ENCODE results near the gene ITIH4. TPM values are rescaled to one million over a fixed set of nuclear protein-coding genes. Genes with fewer than 3 reads are reported as not detected.

The ITIH4 gene
- total RNA-seq, 1 experiment from 2014 or later = 0.02 TPM

DNA sequence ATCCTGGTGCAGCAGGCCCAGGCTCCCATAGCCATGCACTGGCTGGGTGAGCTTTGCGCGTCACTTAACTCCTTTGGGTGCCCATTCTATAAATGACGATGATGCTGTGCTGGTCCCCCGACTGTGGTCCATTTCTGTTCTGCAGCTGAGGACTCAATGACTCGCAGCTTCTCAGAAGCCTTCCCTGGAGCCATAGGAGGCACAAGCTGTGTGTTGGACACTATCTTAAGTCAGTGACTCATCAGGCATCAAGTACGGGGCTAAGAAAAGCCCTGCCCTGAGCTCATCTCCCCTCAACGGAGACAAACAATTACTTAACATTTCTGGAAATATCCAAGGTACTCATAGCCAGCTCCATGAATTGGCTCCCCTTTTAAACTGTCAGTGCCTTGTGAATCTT is 18.1 kb upstream of the ITIH4 start:
- DNase-seq (ENCODE audit: low read depth) = peak; percentile 65

DNA sequence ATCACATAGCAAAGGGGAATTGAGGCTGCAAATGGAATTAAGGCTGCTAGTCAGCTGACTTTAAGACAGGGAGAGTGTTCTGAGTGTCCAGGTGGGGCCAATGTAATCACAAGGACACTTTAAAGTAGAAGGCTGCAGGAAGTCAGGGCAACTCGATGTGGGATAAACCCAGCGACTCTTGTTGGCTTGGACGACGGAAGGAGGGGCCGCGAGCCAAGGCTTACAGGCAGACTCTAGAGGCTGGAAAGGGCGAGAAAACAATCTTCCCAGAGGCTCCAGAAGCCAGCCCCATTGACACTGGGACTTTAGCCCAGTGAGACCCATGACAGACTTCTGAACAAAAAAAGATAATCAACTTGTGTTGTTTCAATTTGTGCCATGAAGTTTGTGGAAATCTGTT is 17.3 kb upstream of the ITIH4 start:
- no peak for DNase-seq (ENCODE audit: low read depth)

DNA sequence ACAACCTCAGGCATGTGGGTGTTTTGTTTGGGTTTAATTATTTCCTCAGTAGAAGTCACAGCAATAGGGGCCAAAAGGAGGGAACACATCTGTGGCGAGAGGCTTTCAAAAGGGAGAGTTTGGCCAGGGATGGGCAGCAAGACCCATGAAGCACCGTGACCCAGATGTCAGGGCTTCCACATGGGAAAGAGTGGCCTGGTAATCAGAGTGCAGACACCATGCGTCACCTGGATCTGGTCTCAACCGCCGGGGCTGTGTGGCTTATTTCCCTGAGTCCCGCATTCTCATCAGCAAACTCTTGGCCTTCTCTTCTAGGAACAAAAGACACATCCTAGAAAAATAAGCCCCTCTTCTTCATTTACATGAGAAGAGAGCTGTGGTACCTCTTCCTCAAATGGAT is 16.8 kb upstream of the ITIH4 start:
- DNase-seq (ENCODE audit: low read depth) = no peak

DNA sequence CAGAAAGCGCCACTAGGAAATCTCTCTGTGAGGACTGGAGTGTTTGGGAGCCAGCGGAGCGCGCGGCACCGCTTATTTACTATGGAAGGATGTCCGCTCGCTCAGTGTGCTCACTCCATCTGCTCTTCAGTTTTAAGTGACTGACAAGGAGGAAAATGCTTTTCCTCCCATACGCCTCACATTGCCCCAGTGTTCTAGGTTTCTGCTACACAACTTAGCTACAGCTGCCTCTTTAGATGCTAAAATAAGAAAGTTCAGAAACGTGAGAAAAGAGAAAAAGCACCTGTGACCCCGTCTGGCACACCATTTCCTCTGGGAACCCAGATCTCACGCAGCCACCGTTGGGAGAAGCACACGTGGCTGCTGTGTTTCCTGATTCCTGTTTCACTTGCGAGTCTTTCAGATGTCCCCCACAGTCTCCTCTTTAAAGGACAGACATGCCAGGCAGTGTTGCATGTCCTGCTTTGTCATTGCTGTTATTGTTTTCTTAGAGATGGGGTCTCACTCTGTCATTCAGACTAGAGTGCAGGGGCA is 16.0 kb upstream of the ITIH4 start:
- DNase-seq (ENCODE audit: low read depth) = no peak

DNA sequence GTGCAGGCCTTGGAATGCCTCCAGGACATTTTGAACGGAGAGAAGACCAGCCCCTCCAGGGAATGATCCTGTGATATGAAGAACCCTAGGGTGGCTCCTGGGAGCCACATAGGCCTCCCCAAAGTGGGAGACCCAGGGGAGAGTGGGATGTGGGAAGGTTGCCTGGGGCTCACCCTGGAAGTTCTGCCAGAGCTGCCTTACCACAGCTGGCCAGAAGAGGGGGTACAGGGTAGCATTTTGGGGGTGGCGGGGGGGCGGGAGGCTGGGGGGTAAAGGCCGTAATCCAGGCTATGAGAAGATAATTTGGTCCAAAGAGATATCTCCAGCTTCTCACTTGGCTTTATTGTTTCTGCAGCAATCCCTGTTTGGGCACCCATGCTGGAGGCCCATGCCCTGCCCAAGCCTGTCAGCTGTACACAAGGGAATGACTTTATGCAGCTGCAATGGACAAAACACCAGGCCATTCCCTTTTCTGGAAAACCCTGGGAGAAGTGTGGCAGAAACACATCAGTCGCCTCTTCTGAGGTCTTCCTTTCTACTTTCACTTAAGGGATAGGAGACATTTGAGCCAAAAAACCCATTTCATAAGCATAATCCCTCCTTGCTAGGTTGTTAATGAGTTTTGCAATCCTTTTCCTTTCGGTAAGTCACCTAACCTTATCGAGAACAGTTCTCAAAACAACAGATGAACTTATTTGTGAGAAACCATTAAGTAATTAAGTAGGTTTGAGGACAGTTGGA is 15.4 kb upstream of the ITIH4 start:
- no peak for DNase-seq (ENCODE audit: low read depth)

DNA sequence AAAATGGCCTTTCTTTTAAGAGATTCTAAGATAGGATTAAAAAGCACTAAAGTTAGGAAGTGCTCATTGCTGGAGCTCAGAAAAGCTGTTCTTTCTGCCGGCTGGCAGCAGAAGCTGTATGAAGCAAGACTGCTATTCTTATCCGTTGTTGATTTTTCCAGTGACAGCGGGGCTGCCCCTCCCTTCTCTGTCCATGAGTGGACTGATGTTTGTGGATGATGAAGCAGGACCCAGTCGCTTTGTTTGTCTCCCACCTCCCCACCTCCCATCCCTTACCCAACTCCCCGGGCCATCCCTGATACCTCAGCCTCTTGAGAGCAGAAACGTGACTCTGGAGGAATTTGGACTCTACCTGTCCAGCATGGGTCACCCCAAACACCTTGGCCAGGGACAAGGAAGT is 14.7 kb upstream of the ITIH4 start:
- no peak for DNase-seq (ENCODE audit: low read depth)

DNA sequence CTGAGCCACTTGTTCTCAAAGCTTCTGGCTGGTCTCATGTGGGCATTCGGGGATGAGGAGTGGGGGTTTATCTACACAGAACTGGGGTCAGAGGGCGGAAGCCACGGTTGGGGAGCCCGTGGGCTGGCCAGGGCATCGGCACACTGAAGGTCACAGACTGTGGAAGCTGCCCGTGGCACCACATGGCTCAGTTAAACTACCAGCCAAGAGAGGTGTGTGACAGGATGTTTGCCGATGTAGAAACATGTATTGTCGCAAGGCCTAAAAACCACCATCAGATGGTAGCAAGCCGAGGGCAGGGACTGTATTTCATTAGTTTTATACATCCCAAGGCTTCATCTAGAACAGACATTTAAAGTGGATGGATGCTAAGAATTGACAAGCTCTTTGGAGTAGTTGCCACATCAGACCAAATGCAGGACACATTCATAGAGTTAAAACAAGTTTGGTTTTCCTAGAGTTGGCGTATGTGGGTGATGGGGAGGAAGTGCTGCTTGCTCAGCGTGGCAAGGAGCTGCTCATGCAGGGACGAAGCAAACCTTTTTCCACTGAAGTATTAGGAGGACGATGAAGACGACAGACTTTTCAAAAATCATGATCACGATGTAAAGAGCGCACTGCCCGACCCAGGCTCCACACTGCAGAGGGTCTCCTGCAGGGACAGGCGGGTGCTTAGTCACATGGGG is 14.0 kb upstream of the ITIH4 start:
- no peak for DNase-seq (ENCODE audit: low read depth)

DNA sequence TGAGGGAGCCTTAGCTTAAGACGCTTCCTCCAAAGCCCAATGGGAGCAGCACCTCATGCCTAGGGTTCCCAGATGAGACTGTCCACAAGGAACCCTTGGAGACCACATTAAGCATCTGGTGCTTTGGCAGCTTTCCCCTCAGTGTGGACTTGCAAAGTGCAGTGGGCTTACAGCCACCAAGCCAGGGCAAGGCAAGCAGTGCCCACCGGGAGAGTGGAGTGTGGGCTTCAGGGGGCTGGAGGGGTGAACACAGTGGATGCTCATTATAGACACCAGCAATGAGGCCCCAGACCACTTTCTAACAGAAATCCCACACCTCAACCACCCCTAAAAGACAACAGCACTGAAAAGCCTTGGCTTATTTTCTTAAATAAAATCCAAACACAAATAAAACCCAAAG is 13.4 kb upstream of the ITIH4 start:
- DNase-seq (ENCODE audit: low read depth) = no peak

DNA sequence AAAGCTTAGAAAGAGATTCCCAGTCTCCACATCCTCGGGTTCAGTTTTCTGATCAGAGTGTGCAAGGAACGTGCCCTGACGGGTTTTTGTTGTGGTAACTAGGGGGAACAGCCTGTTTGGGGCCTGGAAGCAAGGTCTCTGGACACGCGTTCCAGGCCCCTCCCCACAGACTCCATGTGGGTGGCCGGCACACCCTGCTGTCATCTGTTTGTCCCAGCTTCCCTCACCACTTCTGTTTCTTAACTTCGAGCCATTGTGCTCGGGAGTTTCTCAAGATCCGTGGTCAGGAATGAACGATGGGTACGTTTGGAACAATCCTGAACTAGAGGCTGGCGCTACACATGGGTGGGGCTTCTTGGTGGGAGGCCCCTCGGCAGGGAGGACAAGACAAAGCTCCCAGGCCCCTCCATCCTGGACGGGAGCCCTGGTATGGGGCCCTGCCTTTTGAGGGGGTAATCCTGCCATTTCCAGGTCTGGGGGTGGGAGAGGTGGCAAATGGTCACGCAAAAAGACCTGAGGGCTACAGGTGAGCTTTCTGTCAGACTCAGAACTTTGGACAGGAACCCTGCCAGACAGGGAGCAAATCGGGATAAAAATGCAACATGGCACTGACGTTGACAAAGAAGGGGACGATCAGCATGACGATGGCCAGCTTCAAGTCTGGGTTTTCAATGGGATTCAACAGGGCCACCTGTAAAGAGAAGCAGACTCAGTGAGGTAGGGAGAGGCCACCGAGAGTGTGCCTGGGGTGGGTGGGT is 12.8 kb upstream of the ITIH4 start:
- no peak for DNase-seq (ENCODE audit: low read depth)

DNA sequence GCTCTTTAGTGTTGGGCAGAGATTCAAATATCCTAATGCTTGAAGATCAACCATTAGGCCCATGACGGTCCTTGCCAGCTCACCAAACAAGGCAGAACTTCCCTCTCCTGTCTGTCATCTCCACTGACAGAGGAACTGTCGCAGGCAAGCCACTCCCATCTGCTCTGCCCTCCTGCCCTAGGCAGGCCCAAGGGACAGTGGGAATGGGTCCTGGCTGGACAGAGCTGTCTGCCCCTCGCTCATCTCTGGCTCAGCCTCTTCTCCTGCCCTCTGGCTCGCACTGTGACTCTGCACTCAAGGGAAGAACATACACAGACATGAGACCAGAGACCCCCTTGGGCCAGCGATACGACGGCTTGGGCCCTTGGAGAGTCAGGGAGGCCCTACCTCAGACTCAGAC is 12.0 kb upstream of the ITIH4 start:
- no peak for DNase-seq (ENCODE audit: low read depth)

DNA sequence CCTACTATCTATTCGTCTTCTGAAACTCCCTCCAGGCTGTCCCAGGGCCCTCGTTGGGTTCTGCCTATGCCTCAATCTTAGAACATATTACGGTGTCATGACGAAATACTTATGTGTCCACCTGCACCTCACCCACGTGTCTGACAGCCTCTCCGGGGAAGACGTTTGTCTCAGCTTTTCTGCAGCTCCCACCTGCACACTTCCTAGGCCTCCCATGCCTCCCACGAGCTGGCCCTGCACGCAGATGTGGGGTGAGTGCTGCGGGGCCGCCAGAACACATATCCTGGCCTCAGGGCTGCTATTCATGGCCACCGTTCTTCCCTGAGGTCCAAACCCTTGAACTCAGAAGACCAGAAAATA is 11.5 kb upstream of the ITIH4 start:
- DNase-seq (ENCODE audit: low read depth) = no peak

DNA sequence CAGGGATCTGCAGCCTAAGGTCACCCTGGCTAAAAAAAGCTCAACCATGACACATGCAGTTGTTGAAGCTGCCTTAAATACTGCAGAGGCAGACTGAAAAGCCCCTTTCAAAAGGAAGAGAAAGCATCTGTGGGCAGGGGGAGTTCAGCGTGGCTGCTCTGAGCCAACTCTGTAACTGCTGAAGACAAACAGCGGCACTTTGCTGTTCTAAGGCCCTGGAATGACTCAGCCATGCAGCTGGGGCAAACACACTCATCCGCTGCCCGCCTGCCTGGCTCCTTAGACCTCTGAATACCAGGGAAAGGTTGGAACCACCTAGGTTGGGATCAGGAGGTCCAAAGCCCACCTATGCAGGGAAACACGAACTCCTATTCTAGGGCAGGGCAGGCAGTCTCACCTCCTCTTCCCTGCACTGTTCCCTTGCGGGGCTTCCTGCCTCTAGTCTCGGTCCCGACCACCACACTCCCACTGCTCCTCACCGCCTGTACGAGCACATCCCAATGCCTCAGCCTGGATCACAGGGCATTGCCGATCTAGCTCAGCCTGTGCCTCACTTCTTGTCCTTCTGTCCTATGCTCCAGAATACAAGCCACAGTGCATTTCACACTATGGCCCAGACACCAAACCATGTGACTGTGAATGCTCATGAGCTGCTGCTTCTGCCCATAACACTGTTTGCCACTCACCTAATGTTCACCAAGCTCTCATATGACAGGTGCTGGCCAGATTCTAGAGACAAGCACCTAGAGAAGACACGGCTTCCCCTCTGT is 10.9 kb upstream of the ITIH4 start:
- no peak for DNase-seq (ENCODE audit: low read depth)

DNA sequence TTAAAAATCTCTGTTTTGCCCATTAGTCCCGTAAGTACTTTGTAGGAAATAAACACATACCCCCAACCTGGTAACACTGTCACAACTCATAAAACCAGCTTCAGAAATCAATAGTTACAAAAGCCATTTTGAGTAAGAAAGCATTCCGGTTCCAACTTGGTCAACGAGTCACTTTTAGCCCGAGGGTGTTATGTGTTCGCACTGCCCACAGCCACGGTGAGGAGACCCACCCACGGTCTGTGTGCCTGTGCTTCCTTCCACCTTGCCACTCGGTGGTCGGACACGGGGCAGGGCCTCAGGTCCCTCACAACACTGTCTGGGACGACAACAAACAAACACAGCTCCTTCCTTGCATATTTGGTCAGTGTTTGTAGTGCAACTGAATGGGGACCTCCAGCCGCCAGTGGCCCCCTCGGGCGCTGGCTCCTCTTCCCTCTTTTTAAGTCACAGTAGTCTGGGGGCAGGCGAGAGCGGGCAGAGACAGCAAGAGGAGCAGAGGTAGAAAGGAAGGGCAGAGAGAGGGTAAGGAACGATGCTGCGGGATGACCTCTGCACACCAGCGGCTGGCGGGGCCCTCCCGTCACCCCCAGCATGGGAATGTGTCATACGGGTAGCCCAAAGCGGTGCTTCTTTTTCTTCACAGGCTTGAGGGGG is 9.5 kb upstream of the ITIH4 start:
- peak; percentile 18 for DNase-seq (ENCODE audit: low read depth)

DNA sequence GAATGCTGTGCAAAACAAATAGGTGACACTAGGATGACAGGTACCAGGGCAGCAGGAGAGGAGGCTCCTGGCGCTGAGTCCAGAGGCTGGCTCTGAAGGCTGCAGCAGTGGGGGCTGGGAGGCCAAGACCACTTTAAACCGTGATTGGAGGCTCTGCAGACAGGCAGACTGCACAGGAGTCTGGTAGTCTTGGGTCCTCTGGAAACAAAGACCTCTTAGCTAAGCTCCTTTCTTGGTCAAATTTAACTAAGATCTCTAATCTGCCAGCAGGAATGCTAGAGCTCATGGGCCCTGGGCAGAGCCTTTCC is 8.8 kb upstream of the ITIH4 start:
- no peak for DNase-seq (ENCODE audit: low read depth)

DNA sequence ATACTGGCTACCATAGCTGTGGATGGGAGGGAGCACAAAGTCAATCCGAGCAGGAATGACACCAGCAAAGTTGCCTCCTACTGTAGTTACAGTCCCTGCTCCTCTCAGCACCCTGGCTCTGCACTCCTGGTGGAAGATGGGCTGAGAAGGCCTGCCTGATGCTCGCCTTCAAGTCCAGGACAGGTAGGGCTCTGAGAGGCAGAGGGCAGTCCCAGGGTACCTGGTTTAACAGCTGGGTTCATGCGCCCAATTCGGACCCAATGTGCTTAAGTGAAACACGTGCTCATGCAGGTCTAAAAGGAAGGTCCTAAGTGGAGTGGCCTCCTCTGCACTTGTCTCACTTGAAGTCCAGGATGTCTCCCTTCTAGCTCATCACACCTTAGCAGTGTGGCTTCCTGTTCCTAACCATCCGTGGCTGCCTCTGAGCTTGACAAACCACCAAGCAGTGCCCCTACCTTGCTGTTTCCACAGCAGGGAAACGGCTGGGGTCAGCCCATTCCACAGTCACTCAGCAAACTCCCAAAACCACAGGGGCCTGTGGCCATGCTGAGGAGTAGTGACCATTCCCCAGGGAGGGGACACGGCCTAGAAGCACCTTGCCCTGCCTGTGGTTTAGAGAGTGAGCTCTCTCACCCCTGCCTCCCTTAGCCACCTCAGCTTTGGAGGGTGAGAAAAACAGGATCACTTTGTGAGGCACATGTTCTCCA is 8.2 kb upstream of the ITIH4 start:
- DNase-seq (ENCODE audit: low read depth) = no peak

DNA sequence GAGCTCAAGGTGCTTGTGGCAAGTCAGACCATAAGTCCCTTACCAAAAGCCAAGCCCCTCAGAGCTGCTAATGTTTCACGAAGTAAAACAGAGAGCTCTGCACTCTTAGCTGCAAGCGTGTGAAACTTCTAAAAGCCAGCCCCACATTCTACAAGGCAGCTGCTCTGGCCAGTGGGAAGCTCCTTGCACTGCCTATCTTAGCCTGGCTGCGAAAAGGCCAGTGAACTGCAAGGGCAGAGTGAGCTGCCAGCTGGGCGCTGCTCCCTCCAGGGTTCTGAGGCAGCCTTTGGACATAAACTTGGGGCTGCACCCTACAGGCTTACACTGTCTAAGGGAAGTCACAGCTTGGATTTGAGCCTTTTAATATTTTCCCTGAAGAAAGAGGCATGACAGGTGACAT is 6.5 kb upstream of the ITIH4 start:
- no peak for DNase-seq (ENCODE audit: low read depth)

DNA sequence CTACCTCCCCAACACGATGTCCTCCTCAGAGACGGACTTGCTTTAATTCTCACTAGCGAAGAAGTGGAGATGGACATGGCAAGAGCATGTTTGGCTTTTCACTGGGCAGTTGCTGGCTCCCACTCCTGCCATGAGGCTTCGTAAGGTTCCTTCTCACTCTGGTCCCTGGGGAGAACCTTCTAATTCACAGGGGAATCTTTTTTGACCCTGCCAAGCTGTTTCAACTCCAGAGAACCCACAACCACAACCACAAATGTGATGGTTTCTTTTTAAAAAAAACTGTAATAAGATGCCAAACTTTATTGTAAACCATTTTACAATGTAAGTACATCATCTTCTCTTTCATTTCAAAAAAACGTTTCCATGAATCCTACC is 6.0 kb upstream of the ITIH4 start:
- DNase-seq (ENCODE audit: low read depth) = no peak

DNA sequence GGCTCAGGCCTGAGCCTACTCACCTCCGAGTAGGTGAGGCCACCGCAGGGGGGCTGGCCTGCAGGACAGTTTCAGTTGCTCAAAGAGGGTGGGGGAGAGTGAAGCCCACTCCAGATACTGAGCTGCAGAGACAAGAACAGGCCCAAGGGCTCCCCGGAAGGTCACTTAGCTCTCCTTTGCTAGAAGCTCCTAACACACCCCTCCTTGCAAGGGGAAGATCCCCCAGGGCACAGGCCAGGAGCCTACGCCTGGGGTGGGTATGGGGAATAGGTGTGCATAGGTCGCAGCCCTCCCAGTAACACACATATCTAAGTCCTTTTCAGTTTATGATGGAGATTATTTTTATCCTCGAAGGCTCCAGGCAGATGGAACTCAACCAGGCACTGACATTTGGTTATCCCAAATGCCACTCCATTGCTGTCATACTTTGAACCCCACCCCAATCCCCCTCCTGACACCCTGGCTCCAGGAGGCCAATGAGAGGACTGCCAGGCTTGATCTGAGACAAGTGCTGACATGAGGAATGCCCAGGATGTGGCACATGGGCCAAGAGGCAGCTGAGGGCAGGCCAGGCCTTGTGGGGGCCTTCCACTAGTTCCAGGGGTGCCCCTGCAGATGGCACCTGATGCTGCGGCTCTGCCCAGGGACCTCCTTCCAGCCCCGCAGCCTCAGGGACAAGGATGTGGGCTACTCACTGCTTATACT is 5.4 kb upstream of the ITIH4 start:
- DNase-seq (ENCODE audit: low read depth) = no peak

DNA sequence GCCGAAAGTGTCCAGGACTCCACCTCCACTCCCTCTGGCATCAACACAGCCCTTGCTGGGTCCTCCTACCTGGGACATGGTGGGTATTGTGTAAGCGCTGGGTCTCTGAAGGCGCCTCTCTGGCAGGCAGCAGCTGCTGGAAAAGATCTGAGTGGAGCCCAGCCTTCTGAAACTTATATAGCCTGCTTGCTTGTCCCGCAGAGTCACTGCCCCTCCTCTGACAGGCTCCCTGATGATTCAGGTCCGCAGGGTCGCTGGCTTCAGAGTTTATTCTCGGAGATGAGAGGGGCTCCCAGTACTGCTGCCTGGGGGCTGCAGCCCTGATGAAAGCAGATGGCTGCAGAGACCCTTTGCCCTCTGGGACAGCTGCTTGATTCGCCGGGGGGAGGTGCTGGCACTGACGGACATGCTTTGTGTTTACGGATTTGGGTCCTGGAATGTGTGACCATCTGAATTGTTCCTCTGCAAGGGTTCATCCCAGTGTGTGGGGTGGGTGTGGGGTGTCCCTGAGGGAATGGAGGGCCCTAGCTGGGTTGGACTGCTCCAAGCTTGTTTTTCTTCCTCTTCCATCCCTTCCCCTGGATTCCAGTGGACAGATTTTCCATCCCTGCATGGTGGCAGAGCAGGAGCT is 4.5 kb upstream of the ITIH4 start, which contains the start of gene MUSTN1:
Gene MUSTN1, minus strand, starts transcription at position 149 of the 631 bp plus-strand sequence. Its CDS starts 71 bp downstream, at position 78.
- no peak for DNase-seq (ENCODE audit: low read depth)

DNA sequence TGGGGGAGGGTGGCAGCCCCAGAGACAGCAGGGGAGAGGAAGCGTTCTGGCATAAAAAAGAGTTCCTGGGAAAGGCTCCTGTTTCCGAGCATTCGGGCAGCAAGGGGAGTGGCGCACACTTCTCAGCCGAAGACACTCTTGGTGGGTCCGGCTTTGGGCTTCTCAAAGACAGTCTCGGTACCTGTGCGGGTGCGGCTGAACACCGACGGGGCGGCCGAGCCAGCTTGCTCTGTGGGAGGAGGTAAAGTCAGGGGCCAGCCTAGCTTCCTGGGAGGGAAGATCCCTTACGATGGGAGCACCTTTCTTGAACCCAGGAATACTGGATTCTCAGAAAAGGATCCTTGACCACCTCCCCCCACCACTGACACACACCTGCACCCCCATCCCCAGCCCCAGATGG is 2.7 kb upstream of the ITIH4 start:
- DNase-seq (ENCODE audit: low read depth) = no peak
